Measurements from ENCODE around the gene IP6K3.

- TF ChIP-seq CTCF (IDR thresholded peaks at IDR 0.05; ENCODE audit: low read depth, low read length) (no peak), POLR2A (IDR thresholded peaks at IDR 0.05; ENCODE audit: extremely low read depth, insufficient read length) (no peak), MAX (IDR thresholded peaks at IDR 0.05; ENCODE audit: low read depth, low read length) (no peak), MYC (IDR thresholded peaks at IDR 0.05; ENCODE audit: low read depth, low read length) (no peak)
Observed at GRCh38 chr6:33698494-33698893, 48.2 kb downstream of the IP6K3 start.
